ENCODE data around the gene MSL1.

MSL1 gene

DNA sequence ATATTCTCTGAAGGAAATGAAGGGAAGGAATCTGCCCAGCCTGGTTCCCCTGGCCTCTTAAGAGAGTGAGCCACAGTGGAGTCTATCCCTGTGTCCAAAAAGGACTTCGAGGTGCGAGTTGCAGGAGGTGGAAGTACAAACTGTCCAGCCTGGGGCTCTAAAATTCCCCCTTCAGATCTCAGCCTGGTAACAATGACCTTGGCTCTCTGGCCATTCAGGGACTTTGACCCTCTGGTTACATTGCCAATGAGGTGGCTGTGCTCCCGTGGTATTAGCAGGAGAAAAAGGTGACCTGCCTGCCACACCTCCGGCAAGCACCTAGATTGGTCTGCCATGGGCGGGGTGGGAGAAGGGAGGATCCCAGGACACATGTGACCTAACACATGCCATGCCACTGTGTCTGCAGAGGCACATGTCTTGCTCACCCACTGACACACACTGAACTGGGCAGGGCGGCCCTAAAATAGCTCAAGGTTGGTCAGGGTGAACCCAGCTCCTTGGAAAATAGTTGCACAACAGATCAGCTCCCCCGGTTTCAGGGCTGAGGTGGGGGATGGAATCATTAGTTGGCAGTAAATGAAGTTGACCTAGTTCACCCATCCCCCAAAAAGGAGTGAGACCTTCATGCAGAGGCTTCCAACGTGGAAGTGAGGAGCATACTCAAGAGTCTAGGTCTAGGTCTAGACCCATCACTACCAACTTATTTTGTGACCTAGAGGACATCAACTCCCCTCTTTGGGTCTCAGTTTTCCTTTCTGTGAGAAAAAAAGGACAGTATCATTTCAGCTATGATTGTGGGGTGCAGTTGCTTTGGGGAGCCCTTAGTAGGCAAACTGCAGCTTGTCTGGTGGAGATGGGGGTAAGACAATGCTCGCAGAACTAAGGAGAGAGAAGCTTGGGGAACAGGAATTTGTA is 23.6 kb upstream of the MSL1 start:
- Mint-ChIP-seq H3K27me3 (no peaks in the 10 kb centered on the region), H3K4me3 (peak overlapping the region; percentile 87), H3K4me1 (ENCODE audit: low read depth) (peaks cover 84% of the 10 kb centered on the region), H3K27ac (peak overlapping the region; percentile 93), H3K9me3 (no peaks in the 10 kb centered on the region), H3K36me3 (ENCODE audit: low read depth) (peaks cover 40% of the 10 kb centered on the region)

DNA sequence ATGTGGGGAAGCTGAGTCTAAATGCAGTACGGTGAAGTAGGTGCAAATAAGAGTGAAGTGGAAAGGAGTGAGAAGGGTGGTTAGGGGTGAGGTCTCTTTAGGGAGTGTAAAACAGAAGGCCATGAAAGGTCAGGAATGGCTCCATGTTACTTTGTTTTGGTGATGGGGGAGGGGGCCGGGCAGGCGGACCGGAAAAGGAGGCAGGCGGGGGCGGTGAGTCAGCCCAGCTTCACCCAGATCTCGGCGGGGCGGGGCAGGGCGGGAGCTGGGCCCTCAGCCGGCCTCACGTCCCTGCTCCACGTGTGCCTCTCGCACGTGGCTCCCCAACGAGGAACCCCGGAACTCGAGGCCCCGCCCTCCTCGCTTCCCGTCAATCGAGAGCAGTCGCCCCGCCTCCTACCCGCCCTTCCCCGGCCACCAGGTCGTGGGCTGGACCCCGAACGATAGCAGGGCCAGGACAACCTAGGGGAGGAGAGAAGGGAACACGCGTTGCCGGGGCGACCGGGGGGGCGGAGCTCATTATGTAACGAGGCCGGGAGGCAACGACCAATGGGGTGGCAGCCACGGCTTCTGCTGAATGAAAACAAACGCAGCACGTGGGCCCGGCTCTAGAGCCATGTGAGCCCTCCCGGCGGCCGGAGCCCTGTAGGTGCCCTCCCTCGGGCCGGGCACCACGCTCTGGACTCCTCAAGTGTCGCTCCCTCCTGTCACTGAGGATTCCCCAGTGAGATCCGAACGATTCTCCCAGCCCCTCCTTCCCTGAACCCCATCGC is 22.7 kb upstream of the MSL1 start:
- Mint-ChIP-seq H3K4me1 (ENCODE audit: low read depth) (peaks cover 92% of the 10 kb centered on the region), H3K27me3 (no peaks in the 10 kb centered on the region), H3K4me3 (peak overlapping the region; percentile 87), H3K27ac (peak overlapping the region; percentile 93), H3K36me3 (ENCODE audit: low read depth) (peaks cover 33% of the 10 kb centered on the region), H3K9me3 (no peaks in the 10 kb centered on the region)

DNA sequence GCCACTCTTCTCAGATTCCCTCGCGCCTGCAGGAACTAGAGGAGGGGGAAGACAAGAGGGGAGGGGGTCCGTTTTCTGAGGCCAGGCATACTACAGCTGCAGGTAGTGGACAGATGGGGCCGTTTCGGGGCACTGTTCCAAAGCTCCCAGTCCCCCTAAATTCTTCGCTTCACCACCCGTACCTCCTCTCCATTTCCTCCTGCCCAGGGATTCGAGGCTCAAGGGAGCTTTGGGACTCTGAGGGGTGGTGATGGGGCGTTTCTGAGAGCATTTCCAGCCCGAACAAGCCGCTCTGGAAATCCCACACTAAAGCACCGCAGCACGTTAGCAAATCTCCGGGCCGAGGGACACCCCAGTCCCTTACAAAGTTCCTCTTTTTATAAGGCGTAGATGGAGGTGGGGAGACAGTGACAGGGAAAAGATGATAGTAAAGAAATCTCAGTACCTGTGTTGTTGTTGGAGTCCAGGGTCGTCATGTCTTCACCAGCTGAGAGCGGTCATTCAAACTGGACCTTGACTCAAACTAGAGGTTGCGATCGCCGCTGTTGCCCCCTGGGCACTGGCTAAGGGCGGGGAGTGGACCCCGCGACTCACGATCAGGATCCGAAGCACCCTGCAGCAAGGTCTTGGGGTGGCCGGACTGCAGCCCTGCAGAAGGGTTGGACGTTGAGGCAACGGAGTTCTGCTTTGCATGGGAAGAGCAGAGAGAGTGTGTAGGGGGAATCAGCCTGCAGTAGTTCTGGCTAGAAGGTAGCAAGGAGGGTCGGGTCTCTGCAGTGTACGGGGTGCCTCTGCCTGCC is 22.0 kb upstream of the MSL1 start:
- Mint-ChIP-seq H3K4me1 (ENCODE audit: low read depth) (peaks cover 97% of the 10 kb centered on the region), H3K27ac (peak overlapping the region; percentile 93), H3K4me3 (peak overlapping the region; percentile 87), H3K9me3 (no peaks in the 10 kb centered on the region), H3K36me3 (ENCODE audit: low read depth) (peaks cover 28% of the 10 kb centered on the region), H3K27me3 (no peaks in the 10 kb centered on the region)

DNA sequence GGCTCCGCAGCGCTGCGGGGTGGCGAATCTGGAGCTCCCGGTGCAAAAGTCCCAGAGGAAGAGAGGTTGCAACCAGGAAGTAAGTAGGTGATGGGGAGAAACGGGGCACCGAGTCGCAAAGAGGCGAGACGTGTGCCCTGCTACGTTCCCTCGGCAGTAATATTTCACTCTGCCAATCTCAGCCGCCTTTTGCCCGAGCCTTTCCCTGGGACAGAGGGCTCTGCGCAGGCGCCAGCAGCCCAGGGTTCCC is 21.4 kb upstream of the MSL1 start, which contains the start of gene NR1D1:
Gene NR1D1, minus strand, starts transcription at position 171 of the 250 bp plus-strand sequence. CDS start 495 bp downstream, outside the sequence.
- Mint-ChIP-seq H3K4me3 (peak within 1 kb of the TSS; percentile 87), H3K27me3 (no peaks in the 10 kb centered on the region), H3K9me3 (no peaks in the 10 kb centered on the region), H3K4me1 (ENCODE audit: low read depth) (peaks cover 97% of the 10 kb centered on the region), H3K27ac (peak within 1 kb of the TSS; percentile 93), H3K36me3 (ENCODE audit: low read depth) (peaks cover 24% of the 10 kb centered on the region)

DNA sequence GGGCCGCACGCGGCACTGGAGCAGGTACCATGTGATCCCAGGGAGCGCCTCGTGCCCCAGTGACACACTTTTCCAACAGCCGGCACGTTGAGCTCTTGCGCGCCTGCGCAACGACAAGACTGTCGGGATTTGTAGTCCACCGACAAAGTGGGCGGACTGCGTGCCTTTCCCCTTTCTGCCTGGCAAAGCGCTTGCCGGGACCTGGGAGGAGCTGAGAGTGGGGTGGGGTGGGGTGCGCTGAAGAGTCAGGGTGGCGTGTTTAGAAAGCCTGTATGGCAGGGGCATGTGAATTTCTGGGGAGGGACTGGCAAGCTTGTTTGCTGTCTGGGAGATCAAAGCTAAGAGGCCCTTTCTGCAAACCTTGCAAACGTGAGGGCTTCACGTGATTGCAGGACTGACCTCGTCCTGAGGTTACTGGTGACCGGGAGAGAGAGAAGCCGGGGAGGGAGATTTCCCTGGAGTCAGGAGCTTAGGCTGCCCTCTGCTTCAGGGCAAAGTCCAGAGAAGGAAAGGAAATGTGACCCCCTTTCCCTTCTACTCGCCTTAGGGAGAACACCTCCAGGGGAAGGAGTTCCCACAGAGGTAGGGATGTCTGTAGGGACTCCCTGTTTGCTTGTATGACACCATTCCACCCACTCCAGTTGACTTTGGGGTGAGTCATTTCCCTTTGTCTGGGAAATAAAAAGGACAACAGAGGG is 21.0 kb upstream of the MSL1 start:
- Mint-ChIP-seq H3K36me3 (ENCODE audit: low read depth) (peaks cover 19% of the 10 kb centered on the region), H3K4me3 (peak overlapping the region; percentile 87), H3K9me3 (no peaks in the 10 kb centered on the region), H3K27ac (peak overlapping the region; percentile 93), H3K4me1 (ENCODE audit: low read depth) (peaks cover 97% of the 10 kb centered on the region), H3K27me3 (no peaks in the 10 kb centered on the region)

DNA sequence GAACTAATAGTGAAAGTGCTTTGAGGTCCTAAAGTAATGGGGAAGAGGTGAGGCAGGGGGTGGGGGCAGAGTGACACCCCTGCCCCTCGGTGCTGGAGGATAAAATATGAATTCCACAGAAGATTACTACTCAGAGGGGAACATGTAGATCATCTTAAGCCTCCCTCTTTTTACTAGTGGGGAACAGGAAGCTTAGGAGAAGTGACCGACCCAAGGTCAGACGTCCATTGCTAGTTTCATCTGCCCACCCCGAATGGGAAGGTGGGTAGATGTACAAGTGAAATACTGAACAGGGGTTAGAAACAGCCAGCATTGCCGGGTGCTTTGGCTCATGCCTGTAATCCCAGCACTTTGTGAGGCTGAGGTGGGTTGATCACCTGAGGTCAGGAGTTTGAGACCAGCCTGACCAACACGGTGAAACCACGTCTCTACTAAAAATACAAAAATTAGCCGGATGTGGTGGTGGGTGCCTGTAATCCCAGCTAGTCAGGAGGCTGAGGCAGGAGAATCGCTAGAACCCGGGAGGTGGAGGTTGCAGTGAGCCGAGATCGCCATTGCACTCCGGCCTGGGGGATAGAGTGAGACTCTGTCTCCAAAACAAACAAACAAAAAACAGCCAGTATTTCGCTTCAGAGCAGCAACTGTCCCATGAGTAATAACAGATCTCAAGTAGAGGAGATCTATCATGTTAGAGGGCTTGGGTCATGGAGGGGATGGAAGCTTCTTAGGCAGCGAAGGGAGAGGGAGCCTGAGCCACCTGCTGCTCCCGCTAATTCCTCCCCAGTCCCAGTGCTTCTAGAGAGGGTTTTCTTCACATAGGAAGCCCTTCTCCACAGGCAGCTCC is 20.2 kb upstream of the MSL1 start:
- H3K4me1 Mint-ChIP-seq (ENCODE audit: low read depth) = peaks cover 97% of the 10 kb centered on the region
- no peaks in the 10 kb centered on the region for H3K9me3 Mint-ChIP-seq
- H3K4me3 Mint-ChIP-seq = peak overlapping the region; percentile 87
- no peaks in the 10 kb centered on the region for H3K27me3 Mint-ChIP-seq
- H3K36me3 Mint-ChIP-seq (ENCODE audit: low read depth) = peaks cover 11% of the 10 kb centered on the region
- peak overlapping the region; percentile 93 for H3K27ac Mint-ChIP-seq

DNA sequence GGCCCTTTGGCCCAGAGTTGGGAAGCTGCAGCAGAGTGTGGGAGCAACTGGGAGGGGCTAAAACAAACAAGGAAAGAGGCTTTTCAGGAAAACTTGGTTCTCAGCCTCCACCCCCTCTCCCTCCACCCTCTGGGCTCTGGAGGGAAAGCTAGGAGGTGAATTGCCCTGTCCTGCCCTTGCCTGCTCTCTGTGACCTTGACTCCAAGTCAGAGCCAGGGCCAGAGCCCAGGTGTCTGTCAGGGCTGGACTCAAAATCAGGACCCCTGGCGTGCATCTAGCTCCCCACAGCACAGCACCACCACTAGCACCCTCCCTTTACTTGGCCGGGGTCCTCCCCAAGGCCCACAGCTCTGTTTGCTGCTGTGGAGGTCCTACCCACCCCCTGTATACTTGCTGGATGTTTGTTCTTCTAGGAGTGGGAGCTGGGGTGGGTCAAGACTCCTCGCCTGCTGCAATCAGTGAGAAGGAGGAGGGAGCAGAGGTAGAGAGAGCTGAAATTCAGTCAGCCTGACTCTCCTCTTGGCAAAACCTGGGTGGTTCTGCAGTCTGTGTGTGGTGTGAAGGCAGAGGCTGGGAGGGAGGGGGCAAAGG is 18.6 kb upstream of the MSL1 start:
- Mint-ChIP-seq H3K4me3 (no peak overlapping the region), H3K27ac (peak overlapping the region; percentile 18), H3K4me1 (ENCODE audit: low read depth) (peaks cover 97% of the 10 kb centered on the region), H3K27me3 (no peaks in the 10 kb centered on the region), H3K9me3 (no peaks in the 10 kb centered on the region), H3K36me3 (ENCODE audit: low read depth) (no peaks in the 10 kb centered on the region)

DNA sequence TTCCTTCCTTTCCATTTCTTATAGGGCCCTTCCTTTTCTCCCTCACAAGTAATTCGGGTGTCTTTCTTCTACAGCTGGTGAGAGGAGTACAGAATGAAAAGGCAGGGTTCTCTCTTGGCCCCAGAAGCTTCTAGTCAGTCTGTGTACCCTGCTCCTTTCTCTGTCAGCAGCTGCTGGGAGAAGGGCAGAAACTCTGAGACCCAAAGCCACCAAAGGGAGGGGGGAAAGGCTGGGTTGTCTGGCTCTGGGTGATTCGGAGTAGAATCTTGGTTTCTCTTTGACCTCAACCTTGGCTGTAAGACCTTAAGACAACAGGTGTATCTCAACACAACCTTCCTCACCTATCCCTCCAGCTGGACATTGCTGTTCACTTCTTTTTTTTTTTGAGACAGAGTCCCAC is 18.1 kb upstream of the MSL1 start:
- H3K4me3 Mint-ChIP-seq = no peak overlapping the region
- H3K4me1 Mint-ChIP-seq (ENCODE audit: low read depth) = peaks cover 97% of the 10 kb centered on the region
- no peaks in the 10 kb centered on the region for H3K27me3 Mint-ChIP-seq

DNA sequence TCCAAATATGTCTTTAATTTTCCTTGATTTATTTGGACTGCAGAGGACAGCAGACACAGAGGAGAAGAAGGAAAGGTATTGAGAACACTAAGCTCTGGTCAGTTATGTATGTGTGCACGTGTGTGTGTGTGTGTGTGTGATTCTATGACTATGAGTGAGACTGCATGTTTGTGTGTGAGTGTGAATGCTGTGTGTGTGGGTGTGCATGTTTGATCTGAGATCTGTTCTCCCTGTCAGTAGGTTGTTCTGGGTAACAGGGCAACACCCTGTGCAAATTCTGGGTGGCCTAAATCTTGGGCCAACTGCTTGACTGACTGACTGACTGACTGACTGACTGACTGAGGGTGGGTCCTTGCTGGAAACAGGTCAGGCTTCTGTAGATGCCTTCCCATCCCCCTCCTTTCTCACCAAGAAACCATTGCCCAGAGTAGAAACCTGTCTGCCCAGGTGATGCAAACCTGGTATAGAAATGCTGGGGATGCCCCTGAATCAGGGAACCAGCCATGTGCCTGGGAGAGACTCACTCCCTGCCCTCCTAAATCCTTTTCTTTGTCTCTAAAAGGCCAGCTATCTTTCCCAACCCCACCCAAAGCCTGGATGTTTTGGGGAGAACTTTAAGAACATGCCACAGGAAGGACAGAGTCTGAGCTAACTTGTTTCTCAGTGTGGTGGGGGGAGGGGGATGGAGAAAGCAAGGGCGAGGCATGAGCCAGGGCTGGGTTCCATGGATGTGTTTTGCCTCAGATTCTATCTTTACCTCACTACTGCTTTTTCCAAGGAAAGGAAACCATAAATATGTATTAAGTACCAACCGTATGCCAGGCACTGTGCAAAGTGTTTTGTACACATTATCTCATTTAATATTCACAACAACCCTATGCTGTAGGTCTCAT is 16.9 kb upstream of the MSL1 start:
- H3K9me3 Mint-ChIP-seq = no peaks in the 10 kb centered on the region
- no peaks in the 10 kb centered on the region for H3K36me3 Mint-ChIP-seq (ENCODE audit: low read depth)
- H3K4me3 Mint-ChIP-seq = no peak overlapping the region
- H3K27me3 Mint-ChIP-seq = no peaks in the 10 kb centered on the region
- peak overlapping the region; percentile 12 for H3K27ac Mint-ChIP-seq
- H3K4me1 Mint-ChIP-seq (ENCODE audit: low read depth) = peaks cover 96% of the 10 kb centered on the region

More for the DNA sequence above, 18.1 kb upstream of the MSL1 start:
- Mint-ChIP-seq H3K36me3 (ENCODE audit: low read depth) (no peaks in the 10 kb centered on the region), H3K27ac (peak overlapping the region; percentile 18), H3K9me3 (no peaks in the 10 kb centered on the region)

DNA sequence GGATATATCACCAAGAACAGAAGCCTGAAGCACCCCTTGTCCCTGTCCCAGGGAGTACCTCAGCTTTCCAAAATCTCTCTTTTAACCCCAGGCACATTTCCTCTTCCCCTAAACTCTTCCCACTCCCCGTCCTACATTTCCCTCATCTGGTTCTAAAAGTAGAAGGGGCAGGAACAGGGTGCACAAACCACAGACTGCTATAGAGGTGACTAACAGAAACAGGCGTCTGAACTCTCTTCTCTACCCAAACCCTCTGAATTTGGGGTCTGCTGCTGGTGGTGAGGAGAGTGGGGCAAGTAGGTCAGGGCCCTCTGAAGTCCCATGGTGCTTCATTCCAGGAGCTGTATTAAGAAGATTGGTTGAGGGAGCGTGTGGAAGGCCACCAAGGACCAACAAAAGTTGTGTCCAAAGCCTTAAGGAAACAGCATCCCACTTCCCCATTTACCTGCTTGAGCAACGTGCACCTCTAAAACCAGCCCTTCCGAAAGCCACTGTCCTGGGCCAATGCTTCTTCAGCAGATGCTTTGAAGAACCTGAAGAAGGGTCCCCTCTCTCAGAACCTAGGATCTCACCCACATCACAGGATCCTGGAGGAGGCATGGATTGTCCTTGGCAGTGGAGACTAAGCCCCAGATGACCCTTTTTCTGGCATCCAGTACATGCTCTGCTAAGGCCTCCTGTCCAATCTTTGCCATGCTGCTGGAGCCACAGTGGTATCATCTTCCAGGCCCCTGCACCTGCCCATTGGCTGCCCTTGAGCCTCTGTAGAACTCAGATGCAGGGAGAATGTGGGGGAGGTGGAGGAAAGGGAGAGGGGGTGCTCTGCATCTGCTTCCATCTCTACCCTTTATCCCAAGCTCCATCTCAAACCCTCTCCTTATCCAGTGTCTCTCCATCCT is 15.7 kb upstream of the MSL1 start:
- Mint-ChIP-seq H3K4me1 (ENCODE audit: low read depth) (peaks cover 93% of the 10 kb centered on the region), H3K27ac (peak overlapping the region; percentile 16), H3K4me3 (no peak overlapping the region)

DNA sequence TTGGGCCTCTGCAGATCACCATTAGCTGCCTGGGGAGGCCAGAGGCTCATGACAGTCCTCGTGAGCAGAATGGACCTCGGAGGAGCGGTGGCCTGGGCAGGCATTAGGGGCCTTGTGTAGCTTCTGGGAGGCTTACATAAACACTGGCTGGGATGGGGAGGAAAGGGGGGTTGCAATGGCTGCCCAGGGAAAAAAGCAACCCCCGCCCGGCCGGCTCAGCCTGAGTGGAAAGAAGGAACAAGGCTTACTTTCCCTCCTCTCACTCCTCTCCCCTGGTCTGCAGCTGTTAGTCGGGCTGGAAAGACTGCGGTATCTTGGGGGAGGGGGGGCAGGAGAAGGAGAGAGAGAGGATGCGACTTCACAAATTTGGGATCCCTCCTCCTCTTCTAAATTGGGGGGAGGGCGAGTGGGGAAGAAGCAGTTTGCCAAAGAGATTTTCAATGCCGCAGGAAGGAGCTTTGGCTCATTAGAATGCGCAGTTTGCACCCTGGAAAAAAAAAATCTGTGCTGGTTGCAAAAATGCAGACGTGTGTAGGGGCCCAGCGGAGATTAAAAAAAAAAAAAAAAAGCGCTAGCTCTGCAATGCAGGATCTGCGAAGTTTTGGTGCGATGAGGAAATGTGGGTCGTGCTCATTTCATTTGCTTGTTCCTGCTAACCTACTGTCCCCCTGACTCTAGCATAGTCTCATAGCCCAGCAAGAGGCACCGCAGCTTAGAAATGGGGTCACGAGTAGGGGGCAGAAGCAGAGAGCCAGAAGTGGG is 14.8 kb upstream of the MSL1 start:
- Mint-ChIP-seq H3K4me3 (no peak overlapping the region), H3K4me1 (ENCODE audit: low read depth) (peaks cover 93% of the 10 kb centered on the region), H3K27ac (peak overlapping the region; percentile 16), H3K27me3 (no peaks in the 10 kb centered on the region), H3K9me3 (no peaks in the 10 kb centered on the region), H3K36me3 (ENCODE audit: low read depth) (no peaks in the 10 kb centered on the region)

More for the DNA sequence above, 15.7 kb upstream of the MSL1 start:
- H3K36me3 Mint-ChIP-seq (ENCODE audit: low read depth) = no peaks in the 10 kb centered on the region
- H3K9me3 Mint-ChIP-seq = no peaks in the 10 kb centered on the region
- no peaks in the 10 kb centered on the region for H3K27me3 Mint-ChIP-seq
